Measurements from ENCODE around the gene FMNL2.

GRCh38 chr2:152423684-152424083 lies 88.7 kb downstream of the FMNL2 start:
- TF ChIP-seq POLR2A (IDR thresholded peaks at IDR 0.05; ENCODE audit: low read length) (no peak), GATA1 (IDR thresholded peaks at IDR 0.05; ENCODE audit: low read depth, low read length) (no peak)

Measured in erythroblast (primary cell).